Measurements from ENCODE around the gene GRM4. TPM values are rescaled to one million over a fixed set of nuclear protein-coding genes. Genes with fewer than 3 reads are reported as not detected.
A peak's percentile ranks its signal among the peaks of the same experiment; 100 is the strongest.

The GRM4 gene
- total RNA-seq, 4 donors from 2014 or later = 0.35 to 2.2 TPM; not detected in 2

DNA sequence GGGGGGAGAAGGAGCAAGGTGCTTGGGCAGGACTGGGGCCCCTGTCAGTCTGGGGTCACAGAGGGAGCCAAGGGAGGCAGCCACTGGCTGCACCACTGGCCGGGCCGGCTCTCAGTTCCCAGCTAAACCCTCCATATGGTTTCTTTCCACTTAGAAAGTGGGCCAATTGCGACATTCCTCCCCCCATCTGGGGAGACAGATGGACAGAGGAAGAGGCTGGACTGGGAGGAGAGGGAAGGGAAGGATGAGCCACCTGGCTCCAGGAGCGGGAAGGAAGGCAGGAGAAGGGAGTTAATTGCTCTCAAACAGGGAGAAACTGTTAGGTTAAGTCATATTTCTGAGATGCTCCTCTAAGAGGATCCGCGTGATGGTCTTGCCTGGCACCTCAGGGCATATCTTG lies 82.2 kb downstream of the GRM4 start:
- intact Hi-C loops (cut with DNase I; ENCODE audit: low total_unique reads) = no loop called here
- Histone ChIP-seq H3K27ac (no peak overlapping the region), H3K36me3 (no peaks in the 10 kb centered on the region), H3K4me1 (no peaks in the 10 kb centered on the region), H3K9me3 (no peaks in the 10 kb centered on the region), H3K27me3 (no peaks in the 10 kb centered on the region), H3K4me3 (no peak overlapping the region)
- TF ChIP-seq, protein P1, sequence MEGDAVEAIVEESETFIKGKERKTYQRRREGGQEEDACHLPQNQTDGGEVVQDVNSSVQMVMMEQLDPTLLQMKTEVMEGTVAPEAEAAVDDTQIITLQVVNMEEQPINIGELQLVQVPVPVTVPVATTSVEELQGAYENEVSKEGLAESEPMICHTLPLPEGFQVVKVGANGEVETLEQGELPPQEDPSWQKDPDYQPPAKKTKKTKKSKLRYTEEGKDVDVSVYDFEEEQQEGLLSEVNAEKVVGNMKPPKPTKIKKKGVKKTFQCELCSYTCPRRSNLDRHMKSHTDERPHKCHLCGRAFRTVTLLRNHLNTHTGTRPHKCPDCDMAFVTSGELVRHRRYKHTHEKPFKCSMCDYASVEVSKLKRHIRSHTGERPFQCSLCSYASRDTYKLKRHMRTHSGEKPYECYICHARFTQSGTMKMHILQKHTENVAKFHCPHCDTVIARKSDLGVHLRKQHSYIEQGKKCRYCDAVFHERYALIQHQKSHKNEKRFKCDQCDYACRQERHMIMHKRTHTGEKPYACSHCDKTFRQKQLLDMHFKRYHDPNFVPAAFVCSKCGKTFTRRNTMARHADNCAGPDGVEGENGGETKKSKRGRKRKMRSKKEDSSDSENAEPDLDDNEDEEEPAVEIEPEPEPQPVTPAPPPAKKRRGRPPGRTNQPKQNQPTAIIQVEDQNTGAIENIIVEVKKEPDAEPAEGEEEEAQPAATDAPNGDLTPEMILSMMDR (IDR thresholded peaks at IDR 0.05) = no peak
- no peak for TF ChIP-seq POLR2A (IDR thresholded peaks at IDR 0.05)
- peak; percentile 49 to 54 for DNase-seq

DNA sequence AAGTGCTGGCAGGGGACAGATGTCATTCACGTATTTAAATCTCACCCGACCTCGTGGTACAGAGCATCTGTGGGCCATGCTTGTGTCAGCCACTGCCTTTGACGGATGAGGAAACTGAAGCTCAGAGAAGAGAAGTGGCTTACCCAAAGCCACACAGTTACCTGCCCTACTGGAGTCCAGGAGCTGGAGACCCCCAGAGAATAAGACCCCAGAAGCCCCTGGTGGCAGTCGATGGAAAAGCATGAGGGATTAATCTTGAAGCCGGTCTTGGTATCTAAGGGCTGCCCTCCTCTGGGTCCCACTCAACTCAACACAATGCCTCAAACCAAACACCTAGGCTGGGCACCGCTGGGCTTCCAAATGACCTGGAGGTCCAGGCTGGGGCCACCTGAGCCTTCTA lies 83.1 kb downstream of the GRM4 start:
- H3K4me3 ChIP-seq = no peak overlapping the region
- H3K27ac ChIP-seq = no peak overlapping the region
- no peak for DNase-seq
- H3K27me3 ChIP-seq = no peaks in the 10 kb centered on the region
- no peaks in the 10 kb centered on the region for H3K4me1 ChIP-seq
- intact Hi-C loops (cut with DNase I; ENCODE audit: low total_unique reads) = no loop called here
- no peaks in the 10 kb centered on the region for H3K36me3 ChIP-seq
- H3K9me3 ChIP-seq = no peaks in the 10 kb centered on the region
- TF ChIP-seq, protein P1 (IDR thresholded peaks at IDR 0.05) = no peak
- TF ChIP-seq POLR2A (IDR thresholded peaks at IDR 0.05) = no peak

DNA sequence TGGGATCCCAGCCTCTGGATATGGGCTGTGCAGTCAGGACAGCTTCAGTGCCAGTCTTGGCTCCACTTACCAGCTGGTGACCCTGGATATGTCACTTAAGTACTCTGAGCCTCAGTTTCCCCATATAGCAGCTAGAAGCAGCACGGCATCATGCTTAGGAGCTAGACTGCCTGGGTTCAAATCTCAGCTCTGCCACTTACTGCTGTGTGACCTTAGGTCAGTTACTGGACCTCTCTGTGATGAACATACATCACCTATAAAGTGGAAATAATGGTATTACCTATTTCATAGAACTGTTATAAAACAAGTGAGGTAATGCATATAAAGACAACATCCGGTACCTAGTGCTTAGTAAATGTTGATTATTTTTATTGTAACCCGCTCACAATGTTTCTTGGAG lies 83.7 kb downstream of the GRM4 start:
- no peak for TF ChIP-seq POLR2A (IDR thresholded peaks at IDR 0.05)
- TF ChIP-seq, protein P1 (IDR thresholded peaks at IDR 0.05) = no peak
- no peaks in the 10 kb centered on the region for H3K27me3 ChIP-seq
- no peak overlapping the region for H3K4me3 ChIP-seq
- H3K4me1 ChIP-seq = no peaks in the 10 kb centered on the region
- H3K27ac ChIP-seq = no peak overlapping the region
- no peaks in the 10 kb centered on the region for H3K36me3 ChIP-seq
- intact Hi-C loops (cut with DNase I; ENCODE audit: low total_unique reads) = no loop called here
- DNase-seq = no peak
- no peaks in the 10 kb centered on the region for H3K9me3 ChIP-seq

DNA sequence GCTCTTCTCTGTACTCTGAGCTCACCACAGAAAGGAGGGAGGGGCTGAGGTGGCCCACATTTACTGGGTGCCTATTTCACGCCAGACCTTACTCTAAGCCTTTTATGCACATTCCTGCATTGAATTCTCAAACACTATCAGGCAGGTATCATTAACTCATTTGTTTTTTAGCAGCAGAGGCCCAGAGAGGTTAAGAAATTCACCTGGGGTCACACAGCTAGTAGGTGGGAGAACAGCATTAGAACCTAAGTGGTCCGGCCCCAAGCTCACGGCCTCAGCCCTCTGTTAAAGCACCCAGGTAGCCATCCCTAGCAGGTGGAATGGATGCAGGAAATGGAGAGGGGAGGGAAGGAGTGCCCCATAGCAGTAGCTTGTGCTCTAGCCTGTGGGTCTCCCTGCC lies 84.5 kb downstream of the GRM4 start:
- no peak for DNase-seq
- intact Hi-C loops (cut with DNase I; ENCODE audit: low total_unique reads) = no loop called here
- H3K27me3 ChIP-seq = no peaks in the 10 kb centered on the region
- no peak overlapping the region for H3K4me3 ChIP-seq
- no peak overlapping the region for H3K27ac ChIP-seq
- TF ChIP-seq, protein P1 (IDR thresholded peaks at IDR 0.05) = no peak
- no peak for TF ChIP-seq POLR2A (IDR thresholded peaks at IDR 0.05)
- no peaks in the 10 kb centered on the region for H3K9me3 ChIP-seq
- no peaks in the 10 kb centered on the region for H3K4me1 ChIP-seq
- H3K36me3 ChIP-seq = no peaks in the 10 kb centered on the region

DNA sequence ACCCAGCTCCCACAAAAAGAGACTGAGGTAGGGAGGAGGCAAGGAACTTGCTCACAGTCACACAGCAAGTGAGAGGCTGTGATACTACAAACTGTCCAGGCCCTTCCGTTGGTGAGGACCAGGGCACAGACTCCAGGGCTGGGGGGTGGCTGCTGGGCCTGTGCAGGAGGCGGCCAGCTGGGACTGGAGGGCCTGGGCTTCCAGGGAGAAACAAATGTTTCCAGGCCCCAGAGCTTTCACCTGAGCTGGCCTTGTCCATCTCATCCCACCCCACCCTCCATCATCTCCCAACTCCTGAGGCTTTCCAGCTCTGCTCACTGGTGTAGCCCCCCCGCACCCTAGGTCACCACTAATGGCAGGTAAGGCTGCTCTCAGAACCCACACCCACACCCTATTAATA lies 86.0 kb downstream of the GRM4 start:
- Histone ChIP-seq H3K36me3 (no peaks in the 10 kb centered on the region), H3K9me3 (no peaks in the 10 kb centered on the region), H3K4me3 (no peak overlapping the region), H3K27me3 (no peaks in the 10 kb centered on the region), H3K27ac (no peak overlapping the region), H3K4me1 (no peaks in the 10 kb centered on the region)
- no peak for DNase-seq
- TF ChIP-seq, protein P1 (IDR thresholded peaks at IDR 0.05) = no peak
- TF ChIP-seq POLR2A (IDR thresholded peaks at IDR 0.05) = no peak
- intact Hi-C loops (cut with DNase I; ENCODE audit: low total_unique reads) = no loop called here

All from uterus (tissue), 4 donors.